Measurements from ENCODE around the gene SLBP. TPM values are rescaled to one million over a fixed set of nuclear protein-coding genes. Genes with fewer than 3 reads are reported as not detected.

Gene SLBP
- total and polyA plus RNA-seq, 2 donors (not counting 3 experiments of a cell fraction or from before 2014, with no cell fraction given), result 48.3 to 63.1 TPM

- dilution Hi-C loops (cut with MboI; ENCODE audit: extremely low pct_ligation_motif_present, low sequenced_read_pairs) (no loop called here), intact Hi-C loops (cut with micrococcal nuclease) (no loop called here)
- POLR2A ChIA-PET, result no interaction called here
- no peak for DNase-seq (ENCODE audit: low read depth, low spot score)
- FAIRE-seq, result no peak
- CTCF ChIA-PET, result interaction anchor here (1.3 to 9.7 kb wide), 2 partner anchors 18 to 29 kb away, joined by 3 to 347 read pairs; partner anchors contain the start of genes TACC3 and TMEM129
- H4K20me1 ChIP-seq (replicated peaks; ENCODE audit: control insufficient read depth, extremely low read depth, insufficient read depth, low read length), result peaks cover 2% of the 10 kb centered on the region
- H3K79me2 ChIP-seq (ENCODE audit: control insufficient read depth, insufficient read depth, low read length), result peaks cover 9% of the 10 kb centered on the region
- no peak overlapping the region for H3K4me2 ChIP-seq (ENCODE audit: insufficient read depth, low read length)
- TF ChIP-seq, protein P1, sequence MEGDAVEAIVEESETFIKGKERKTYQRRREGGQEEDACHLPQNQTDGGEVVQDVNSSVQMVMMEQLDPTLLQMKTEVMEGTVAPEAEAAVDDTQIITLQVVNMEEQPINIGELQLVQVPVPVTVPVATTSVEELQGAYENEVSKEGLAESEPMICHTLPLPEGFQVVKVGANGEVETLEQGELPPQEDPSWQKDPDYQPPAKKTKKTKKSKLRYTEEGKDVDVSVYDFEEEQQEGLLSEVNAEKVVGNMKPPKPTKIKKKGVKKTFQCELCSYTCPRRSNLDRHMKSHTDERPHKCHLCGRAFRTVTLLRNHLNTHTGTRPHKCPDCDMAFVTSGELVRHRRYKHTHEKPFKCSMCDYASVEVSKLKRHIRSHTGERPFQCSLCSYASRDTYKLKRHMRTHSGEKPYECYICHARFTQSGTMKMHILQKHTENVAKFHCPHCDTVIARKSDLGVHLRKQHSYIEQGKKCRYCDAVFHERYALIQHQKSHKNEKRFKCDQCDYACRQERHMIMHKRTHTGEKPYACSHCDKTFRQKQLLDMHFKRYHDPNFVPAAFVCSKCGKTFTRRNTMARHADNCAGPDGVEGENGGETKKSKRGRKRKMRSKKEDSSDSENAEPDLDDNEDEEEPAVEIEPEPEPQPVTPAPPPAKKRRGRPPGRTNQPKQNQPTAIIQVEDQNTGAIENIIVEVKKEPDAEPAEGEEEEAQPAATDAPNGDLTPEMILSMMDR (IDR thresholded peaks at IDR 0.05; ENCODE audit: extremely low read depth in 1 of 2, insufficient read depth in 1 of 2, low read depth in 1 of 2, low read length in 2 of 2), result no peak
- TF ChIP-seq EZH2 (IDR thresholded peaks at IDR 0.05; ENCODE audit: borderline replicate concordance, low read depth, low read length, severe bottlenecking) (no peak), POLR2AphosphoS5 (IDR thresholded peaks at IDR 0.05; ENCODE audit: insufficient read depth, low read depth, low read length) (no peak), JUN (IDR thresholded peaks at IDR 0.05; ENCODE audit: borderline replicate concordance, insufficient read depth, insufficient read length, low read depth) (no peak), POLR2A (IDR thresholded peaks at IDR 0.05; ENCODE audit: low read depth, low read length) (no peak), MYC (IDR thresholded peaks at IDR 0.05; ENCODE audit: low read depth, low read length) (no peak), FOS (IDR thresholded peaks at IDR 0.05; ENCODE audit: borderline replicate concordance, insufficient read depth, low read length) (no peak), GATA2 (IDR thresholded peaks at IDR 0.05; ENCODE audit: insufficient read depth, insufficient read length, low read depth, low read length) (no peak), MAX (IDR thresholded peaks at IDR 0.05; ENCODE audit: insufficient read depth, insufficient read length) (no peak)
- no peak overlapping the region for H3K9ac ChIP-seq (replicated peaks; ENCODE audit: extremely low read depth, insufficient read depth, low read length)
- H2AFZ ChIP-seq (ENCODE audit: low read depth, low read length), result no peak overlapping the region
- H3K36me3 ChIP-seq (ENCODE audit: control insufficient read depth in 2 of 2, extremely low read depth in 1 of 2, insufficient read depth in 2 of 2, low read length in 2 of 2), result peaks cover 24 to 37% of the 10 kb centered on the region in 2 experiments
- no peaks in the 10 kb centered on the region for H3K4me1 ChIP-seq (ENCODE audit: control insufficient read depth, extremely low read depth, insufficient read depth, low read length)
- no TSS peak for BruUV-seq (replicated peaks)
- H3K4me3 ChIP-seq (replicated peaks in 1 of 3; ENCODE audit: insufficient read depth in 1 of 3, low read depth in 1 of 3, low read length in 3 of 3), result no peak overlapping the region
- no peaks in the 10 kb centered on the region for H3K9me1 ChIP-seq (replicated peaks; ENCODE audit: control insufficient read depth, extremely low read depth, insufficient read depth, low read length)
- H3K9me3 ChIP-seq (replicated peaks; ENCODE audit: control insufficient read depth, insufficient read depth, low read length), result no peaks in the 10 kb centered on the region
- H3K27ac ChIP-seq (ENCODE audit: insufficient read depth, low read depth, low read length), result no peak overlapping the region
- no peaks in the 10 kb centered on the region for H3K27me3 ChIP-seq (ENCODE audit: control insufficient read depth in 2 of 2, insufficient read depth in 2 of 2, low read length in 2 of 2)
Observed at GRCh38 chr4:1695913-1696312, 16.2 kb downstream of the SLBP start.

Measured in endothelial cell of umbilical vein (primary cell).